Measurements from ENCODE around the gene COPS7B.

COPS7B gene

GRCh38 chr2:231810905-231811304 is 24.7 kb downstream of the COPS7B start:
- no peak overlapping the region for H3K4me3 ChIP-seq (ENCODE audit: insufficient read depth, low read length, poor library complexity, severe bottlenecking)
- no peaks in the 10 kb centered on the region for H3F3A ChIP-seq (ENCODE audit: insufficient read depth)
- no peaks in the 10 kb centered on the region for H3K27me3 ChIP-seq (ENCODE audit: low read length)
- H3K9me2 ChIP-seq (replicated peaks; ENCODE audit: insufficient read depth, low read length) = no peaks in the 10 kb centered on the region
- no peaks in the 10 kb centered on the region for H3K79me2 ChIP-seq (ENCODE audit: insufficient read depth, low read length)
- H2AFZ ChIP-seq (ENCODE audit: low read depth, low read length, severe bottlenecking) = no peak overlapping the region
- no peak overlapping the region for H3K27ac ChIP-seq (ENCODE audit: low read depth, low read length)
- TF ChIP-seq CTCF (IDR thresholded peaks at IDR 0.05; ENCODE audit: insufficient read depth, low read length, poor library complexity, severe bottlenecking) = no peak
- no peak for TF ChIP-seq EZH2phosphoT487 (conservative IDR thresholded peaks at IDR 0.05; ENCODE audit: low read length)
- H3K9me3 ChIP-seq (ENCODE audit: insufficient read depth, low read length) = no peaks in the 10 kb centered on the region
- H4K20me1 ChIP-seq (ENCODE audit: low read depth, low read length) = no peaks in the 10 kb centered on the region
- peaks cover 7% of the 10 kb centered on the region; the same call in 1 of the 2 replicates for H3K36me3 ChIP-seq (ENCODE audit: low read length)
- no peak overlapping the region for H3K9ac ChIP-seq (ENCODE audit: low read length)
- H3K4me2 ChIP-seq (ENCODE audit: low read depth, low read length, poor library complexity, severe bottlenecking) = no peak overlapping the region

DNA sequence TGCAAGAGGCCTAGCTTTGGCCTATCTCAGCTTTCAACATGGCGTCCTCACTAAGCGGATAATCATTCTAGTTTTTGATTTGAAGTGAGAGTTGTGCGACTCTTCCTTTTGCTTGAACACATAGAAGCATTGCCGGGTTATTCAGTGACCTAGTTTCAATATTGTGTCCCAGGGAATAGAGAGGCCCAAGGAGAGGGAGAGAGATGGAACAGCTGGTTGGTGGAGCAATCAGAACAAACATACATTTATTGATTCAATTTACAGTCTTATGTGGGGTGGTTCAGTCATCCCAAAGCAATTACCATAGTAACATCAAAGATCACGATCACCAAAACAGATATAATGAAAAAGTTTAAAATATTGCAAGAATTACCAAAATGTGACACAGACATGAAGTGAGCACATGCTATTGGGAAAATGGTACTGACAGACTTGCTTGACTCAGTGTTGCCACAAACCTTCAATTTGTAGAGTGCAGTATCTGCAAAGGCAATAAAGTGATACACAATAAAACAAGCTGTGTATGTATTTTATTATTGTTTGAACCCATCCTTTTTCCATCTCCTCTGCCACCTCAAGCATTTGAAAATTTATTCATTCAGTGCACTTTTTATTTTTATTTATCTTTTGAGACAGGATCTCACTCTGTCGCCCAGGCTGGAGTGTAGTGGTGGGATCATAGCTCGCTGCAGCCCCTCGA is 30.2 kb downstream of the COPS7B start:
- Histone ChIP-seq H4K20me1 (ENCODE audit: low read depth, low read length) (no peaks in the 10 kb centered on the region), H3K9me3 (ENCODE audit: insufficient read depth, low read length) (no peaks in the 10 kb centered on the region), H3K9me2 (replicated peaks; ENCODE audit: insufficient read depth, low read length) (no peaks in the 10 kb centered on the region), H3F3A (ENCODE audit: insufficient read depth) (no peaks in the 10 kb centered on the region), H3K9ac (ENCODE audit: low read length) (no peak overlapping the region), H3K27me3 (ENCODE audit: low read length) (no peaks in the 10 kb centered on the region), H2AFZ (ENCODE audit: low read depth, low read length, severe bottlenecking) (no peak overlapping the region), H3K4me2 (ENCODE audit: low read depth, low read length, poor library complexity, severe bottlenecking) (no peak overlapping the region), H3K27ac (ENCODE audit: low read depth, low read length) (no peak overlapping the region), H3K36me3 (ENCODE audit: low read length) (no peaks in the 10 kb centered on the region), H3K4me3 (ENCODE audit: insufficient read depth, low read length, poor library complexity, severe bottlenecking) (no peak overlapping the region), H3K79me2 (ENCODE audit: insufficient read depth, low read length) (no peaks in the 10 kb centered on the region)
- TF ChIP-seq CTCF (IDR thresholded peaks at IDR 0.05; ENCODE audit: insufficient read depth, low read length, poor library complexity, severe bottlenecking) = no peak
- no peak for TF ChIP-seq EZH2phosphoT487 (conservative IDR thresholded peaks at IDR 0.05; ENCODE audit: low read length)

GRCh38 chr2:231819447-231820042 is 33.3 kb downstream of the COPS7B start:
- H3K4me2 ChIP-seq (ENCODE audit: low read depth, low read length, poor library complexity, severe bottlenecking) = no peak overlapping the region
- no peaks in the 10 kb centered on the region for H4K20me1 ChIP-seq (ENCODE audit: low read depth, low read length)
- no peak overlapping the region for H2AFZ ChIP-seq (ENCODE audit: low read depth, low read length, severe bottlenecking)
- no peaks in the 10 kb centered on the region for H3K27me3 ChIP-seq (ENCODE audit: low read length)
- H3K27ac ChIP-seq (ENCODE audit: low read depth, low read length) = no peak overlapping the region
- H3K9ac ChIP-seq (ENCODE audit: low read length) = no peak overlapping the region
- no peaks in the 10 kb centered on the region for H3K79me2 ChIP-seq (ENCODE audit: insufficient read depth, low read length)
- TF ChIP-seq EZH2phosphoT487 (conservative IDR thresholded peaks at IDR 0.05; ENCODE audit: low read length) (no peak), CTCF (IDR thresholded peaks at IDR 0.05; ENCODE audit: insufficient read depth, low read length, poor library complexity, severe bottlenecking) (no peak)
- no peaks in the 10 kb centered on the region for H3K9me2 ChIP-seq (replicated peaks; ENCODE audit: insufficient read depth, low read length)
- H3K36me3 ChIP-seq (ENCODE audit: low read length) = no peaks in the 10 kb centered on the region
- no peaks in the 10 kb centered on the region for H3K9me3 ChIP-seq (ENCODE audit: insufficient read depth, low read length)
- no peak overlapping the region for H3K4me3 ChIP-seq (ENCODE audit: insufficient read depth, low read length, poor library complexity, severe bottlenecking)
- no peaks in the 10 kb centered on the region for H3F3A ChIP-seq (ENCODE audit: insufficient read depth)

Data from SU-DHL-6 (cell line).